Activated CD8-positive, alpha-beta T cell treated with anti-CD3 and anti-CD28 coated beads for 36 hours (primary cell): Measurements from ENCODE around the gene RTN4. TPM values are rescaled to one million over a fixed set of nuclear protein-coding genes. Genes with fewer than 3 reads are reported as not detected.

Source experiments
- ATAC-seq: fragments of 200-7000 bp; cut with Tn5 transposase; one replicate; pipeline ENCODE4 v1.10.0; 2021; ENCODE audit warnings: mild to moderate bottlenecking, moderate library complexity
- CTCF ChIA-PET: fragments of 350-600 bp; sonication (Branson Sonifier 250); formaldehyde crosslinking; loops from one replicate; lab custom pipeline; 2021; ENCODE audit warnings: antibody characterized with exemption; lab: Charles Lee
- POLR2A ChIA-PET: fragments of 350-600 bp; sonication (Branson Sonifier 250); formaldehyde crosslinking; loops from one replicate; lab custom pipeline; 2021; ENCODE audit warnings: antibody characterized with exemption; lab: Charles Lee
- DNase-seq: peaks from one replicate; pipeline ENCODE4 v3.0.0-alpha.2; 2020
- H3K27ac Mint-ChIP-seq: one replicate; pipeline ENCODE4 v1.8.0; 2021; ENCODE audit warnings: mild to moderate bottlenecking, mixed read lengths
- H3K27me3 Mint-ChIP-seq: one replicate; pipeline ENCODE4 v1.8.0; 2021; ENCODE audit warnings: mixed read lengths
- H3K36me3 Mint-ChIP-seq: one replicate; pipeline ENCODE4 v1.8.0; 2021; ENCODE audit warnings: low read depth, mixed read lengths
- H3K4me1 Mint-ChIP-seq: one replicate; pipeline ENCODE4 v1.8.0; 2021; ENCODE audit warnings: low read depth, mixed read lengths
- H3K4me3 Mint-ChIP-seq: one replicate; pipeline ENCODE4 v1.8.0; 2021; ENCODE audit warnings: mild to moderate bottlenecking, moderate library complexity, mixed read lengths
- H3K9me3 Mint-ChIP-seq: one replicate; pipeline ENCODE4 v1.8.0; 2021; ENCODE audit warnings: mixed read lengths
- intact Hi-C: fragments of 100-400 bp; cut with micrococcal nuclease; formaldehyde crosslinking; loops from one replicate; pipeline ENCODE4 v1.10.0; 2022
- total RNA-seq, 2 experiments: library from RNA; stranded (reverse); gene quantifications; one replicate each; pipeline ENCODE4 v1.2.3, GENCODE V29; 2021
- TF ChIP-seq, protein P1 (sequence below): fragments of 200-600 bp; IDR thresholded peaks from one replicate; pipeline ENCODE4 v1.8.0; 2022; ENCODE audit warnings: antibody characterized with exemption, mild to moderate bottlenecking

The RTN4 gene
- total RNA-seq, 2 experiments from 2014 or later = 81.5 to 85.0 TPM

DNA sequence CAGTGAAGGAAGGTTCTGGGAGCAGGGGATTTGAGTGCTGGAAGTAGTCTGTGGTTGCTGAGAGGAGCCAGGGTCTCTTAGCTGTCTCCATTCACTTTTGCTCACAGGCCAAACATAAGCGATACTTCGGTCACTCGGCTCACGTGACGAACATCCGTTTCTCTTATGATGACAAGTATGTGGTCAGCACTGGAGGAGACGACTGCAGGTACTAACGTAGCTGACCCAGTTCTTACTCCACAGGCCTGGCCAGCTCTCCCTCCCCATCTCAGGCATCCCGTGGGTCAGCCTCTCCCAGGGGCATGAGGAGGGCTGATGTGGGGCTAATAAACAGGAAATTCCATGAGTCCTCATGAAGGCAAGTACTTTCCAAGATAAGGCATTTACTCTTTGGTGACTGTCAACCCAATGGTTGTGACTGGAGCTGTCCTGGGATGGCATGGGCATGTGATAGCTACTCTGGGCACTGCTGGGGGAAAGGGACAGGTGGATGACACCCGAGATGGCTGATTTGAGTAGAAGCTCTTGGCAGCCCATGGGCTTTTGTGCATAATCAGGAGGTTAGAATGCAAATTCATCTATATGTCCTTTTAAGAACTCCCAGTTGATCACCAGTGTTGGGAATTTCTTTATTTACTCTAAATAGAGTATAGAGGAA lies 81.6 kb downstream of the RTN4 start:
- intact Hi-C loops = no loop called here
- TF ChIP-seq, protein P1, sequence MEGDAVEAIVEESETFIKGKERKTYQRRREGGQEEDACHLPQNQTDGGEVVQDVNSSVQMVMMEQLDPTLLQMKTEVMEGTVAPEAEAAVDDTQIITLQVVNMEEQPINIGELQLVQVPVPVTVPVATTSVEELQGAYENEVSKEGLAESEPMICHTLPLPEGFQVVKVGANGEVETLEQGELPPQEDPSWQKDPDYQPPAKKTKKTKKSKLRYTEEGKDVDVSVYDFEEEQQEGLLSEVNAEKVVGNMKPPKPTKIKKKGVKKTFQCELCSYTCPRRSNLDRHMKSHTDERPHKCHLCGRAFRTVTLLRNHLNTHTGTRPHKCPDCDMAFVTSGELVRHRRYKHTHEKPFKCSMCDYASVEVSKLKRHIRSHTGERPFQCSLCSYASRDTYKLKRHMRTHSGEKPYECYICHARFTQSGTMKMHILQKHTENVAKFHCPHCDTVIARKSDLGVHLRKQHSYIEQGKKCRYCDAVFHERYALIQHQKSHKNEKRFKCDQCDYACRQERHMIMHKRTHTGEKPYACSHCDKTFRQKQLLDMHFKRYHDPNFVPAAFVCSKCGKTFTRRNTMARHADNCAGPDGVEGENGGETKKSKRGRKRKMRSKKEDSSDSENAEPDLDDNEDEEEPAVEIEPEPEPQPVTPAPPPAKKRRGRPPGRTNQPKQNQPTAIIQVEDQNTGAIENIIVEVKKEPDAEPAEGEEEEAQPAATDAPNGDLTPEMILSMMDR = no peak
- Mint-ChIP-seq H3K36me3 (peaks cover 18% of the 10 kb centered on the region), H3K9me3 (no peaks in the 10 kb centered on the region), H3K27me3 (no peaks in the 10 kb centered on the region), H3K4me3 (no peak overlapping the region), H3K27ac (no peak overlapping the region), H3K4me1 (peaks cover 32% of the 10 kb centered on the region)
- ChIA-PET POLR2A (no interaction called here), CTCF (interaction anchor here (0.9 kb wide), 1 partner anchor 13 kb away, joined by 3 read pairs; no protein-coding TSS in a partner anchor)
- ATAC-seq = no peak
- no peak for DNase-seq

DNA sequence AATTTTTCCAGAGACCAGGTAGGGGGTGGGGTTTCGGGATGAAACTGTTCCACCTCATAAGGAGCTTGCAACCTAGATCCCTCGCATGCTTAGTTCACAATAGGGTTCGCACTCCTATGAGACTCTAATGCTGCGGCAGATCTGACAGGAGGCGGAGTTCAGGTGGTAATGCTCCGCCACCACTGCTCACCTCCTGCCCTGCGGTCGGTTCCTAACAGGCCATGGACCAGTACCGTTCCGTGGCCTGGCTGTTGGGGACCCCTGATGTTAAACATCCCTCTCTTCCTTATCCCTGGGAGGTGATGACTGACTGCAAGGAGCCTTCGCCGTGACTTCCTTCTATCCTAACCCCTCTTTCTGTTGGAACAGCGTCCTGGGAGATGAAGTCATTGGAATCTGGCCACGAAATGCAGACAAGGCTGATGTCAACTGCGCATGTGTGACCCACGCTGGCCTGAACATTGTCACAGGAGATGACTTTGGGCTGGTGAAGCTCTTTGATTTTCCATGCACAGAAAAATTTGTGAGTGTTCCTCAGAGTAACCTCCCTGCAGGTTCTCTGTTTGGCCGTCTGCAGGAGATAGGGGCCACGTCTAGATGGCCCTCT lies 82.4 kb downstream of the RTN4 start:
- Mint-ChIP-seq H3K27ac (no peak overlapping the region), H3K36me3 (peaks cover 13% of the 10 kb centered on the region), H3K27me3 (no peaks in the 10 kb centered on the region), H3K4me1 (peaks cover 32% of the 10 kb centered on the region), H3K4me3 (no peak overlapping the region), H3K9me3 (no peaks in the 10 kb centered on the region)
- ChIA-PET POLR2A (no interaction called here), CTCF (interaction anchor here (0.7 to 1.1 kb wide), 2 partner anchors 12 to 208 kb away, joined by 3 to 4 read pairs; no protein-coding TSS in a partner anchor)
- intact Hi-C loops = no loop called here
- TF ChIP-seq, protein P1 = no peak
- no peak for ATAC-seq
- DNase-seq = no peak

DNA sequence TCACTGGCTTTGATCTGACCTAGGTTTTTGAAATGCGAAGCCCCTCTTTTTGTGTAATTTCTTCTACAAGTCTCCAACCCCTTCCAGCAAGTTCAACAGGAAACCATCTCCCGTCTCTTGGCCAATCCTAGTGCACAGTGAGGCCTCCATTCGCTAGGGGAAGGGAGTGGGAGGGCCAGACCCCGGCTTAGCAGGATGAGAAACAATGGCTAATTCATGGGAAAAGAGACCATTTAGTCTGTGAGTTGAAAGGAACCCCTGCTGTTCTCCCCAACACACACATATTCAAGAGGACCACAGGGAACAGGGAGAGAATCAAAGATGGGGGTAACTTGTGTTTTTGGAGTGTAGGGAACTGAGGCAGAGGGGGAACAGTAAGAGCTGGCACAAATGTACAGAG lies 83.0 kb downstream of the RTN4 start:
- ChIA-PET CTCF (interaction anchor here (0.7 to 1.1 kb wide), 2 partner anchors 12 to 209 kb away, joined by 3 to 4 read pairs; no protein-coding TSS in a partner anchor), POLR2A (interaction anchor here (1.0 kb wide), 1 partner anchor 10 kb away, joined by 3 read pairs; no protein-coding TSS in a partner anchor)
- Mint-ChIP-seq H3K27me3 (no peaks in the 10 kb centered on the region), H3K4me1 (peaks cover 32% of the 10 kb centered on the region), H3K36me3 (peaks cover 11% of the 10 kb centered on the region), H3K4me3 (no peak overlapping the region), H3K27ac (no peak overlapping the region), H3K9me3 (no peaks in the 10 kb centered on the region)
- ATAC-seq = no peak
- intact Hi-C loops = no loop called here
- no peak for DNase-seq
- TF ChIP-seq, protein P1 = no peak

GRCh38 chr2:54966837-54967236 lies 83.4 kb downstream of the RTN4 start:
- H3K27me3 Mint-ChIP-seq = no peaks in the 10 kb centered on the region
- no peak overlapping the region for H3K27ac Mint-ChIP-seq

More at GRCh38 chr2:54966837-54967236, 83.4 kb downstream of the RTN4 start:
- Mint-ChIP-seq H3K4me3 (no peak overlapping the region), H3K36me3 (peaks cover 11% of the 10 kb centered on the region), H3K9me3 (no peaks in the 10 kb centered on the region), H3K4me1 (peaks cover 32% of the 10 kb centered on the region)
- TF ChIP-seq, protein P1 = no peak
- ChIA-PET POLR2A (interaction anchor here (0.6 to 1.0 kb wide), 2 partner anchors 10 to 153 kb away, joined by 3 read pairs; no protein-coding TSS in a partner anchor), CTCF (interaction anchor here (1.1 kb wide), 1 partner anchor 13 kb away, joined by 3 read pairs; no protein-coding TSS in a partner anchor)
- intact Hi-C loops = no loop called here
- no peak for ATAC-seq
- no peak for DNase-seq
